ENCODE measurements around the gene GOLGA1.
"Not testable (repeated sequence)": the region's sequence is repeated elsewhere in the genome, so short reads cannot be mapped to it uniquely, and the experiment has no call there.

Gene GOLGA1

DNA sequence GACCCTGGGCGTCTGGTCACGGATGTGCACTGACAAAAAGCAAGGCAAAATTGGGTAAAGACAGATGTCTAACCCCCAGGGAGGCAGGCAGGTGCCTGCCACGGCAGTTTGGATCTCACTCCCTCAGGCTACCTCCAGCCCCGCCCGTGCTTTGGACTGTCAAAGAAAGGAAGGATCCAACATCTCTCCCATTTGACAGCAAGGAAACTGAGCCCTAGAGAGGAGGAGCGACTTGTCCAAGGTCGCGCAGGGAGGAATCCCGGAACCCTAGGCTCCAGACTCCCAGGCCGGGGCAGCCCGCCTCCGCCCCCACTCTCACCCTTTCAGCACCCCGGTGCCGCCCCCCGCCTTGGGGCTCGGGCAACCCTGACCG, 376 bp downstream of the GOLGA1 start:
- DNase-seq (ENCODE audit: low read depth): no peak

DNA sequence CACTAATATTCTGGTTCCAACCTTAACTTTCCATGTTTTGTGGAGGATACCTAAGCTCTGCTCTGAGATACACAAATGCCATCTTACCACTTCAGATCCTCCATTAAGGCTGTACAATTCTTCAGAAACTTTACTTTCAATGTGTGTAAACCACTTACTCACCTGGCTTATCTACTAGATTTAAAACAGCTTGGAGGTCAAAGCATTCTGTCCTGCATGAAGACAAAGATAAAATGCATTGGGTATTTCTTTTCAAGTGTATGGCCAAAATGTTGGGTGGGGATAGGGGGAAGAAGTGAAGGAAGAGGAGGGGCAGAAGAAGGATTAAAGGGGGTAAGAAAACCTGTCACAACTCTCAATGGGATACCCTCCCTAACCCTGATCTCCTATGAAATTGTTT, 939 bp downstream of the GOLGA1 start:
- no peak for DNase-seq (ENCODE audit: low read depth)

DNA sequence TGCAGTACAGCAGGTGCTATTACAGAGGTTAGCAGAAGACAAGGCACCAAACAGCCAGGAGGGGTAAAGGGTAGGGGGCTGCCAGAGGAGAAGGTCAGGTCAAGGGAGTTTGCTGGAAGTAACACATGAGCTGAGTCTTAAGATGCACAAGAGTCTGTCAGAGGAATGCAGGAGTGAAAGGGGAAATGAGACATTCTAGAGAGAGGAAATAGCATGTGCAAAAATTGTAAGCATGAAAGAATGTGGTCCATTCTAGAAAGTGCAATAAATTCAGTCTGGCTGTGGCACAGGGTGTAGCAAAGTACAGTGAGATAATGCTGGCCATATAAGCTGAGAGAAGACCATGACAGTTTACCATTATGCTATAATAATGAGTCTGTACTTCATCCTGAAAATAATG, 6.6 kb downstream of the GOLGA1 start:
- peak; percentile 58 for DNase-seq (ENCODE audit: low read depth)

DNA sequence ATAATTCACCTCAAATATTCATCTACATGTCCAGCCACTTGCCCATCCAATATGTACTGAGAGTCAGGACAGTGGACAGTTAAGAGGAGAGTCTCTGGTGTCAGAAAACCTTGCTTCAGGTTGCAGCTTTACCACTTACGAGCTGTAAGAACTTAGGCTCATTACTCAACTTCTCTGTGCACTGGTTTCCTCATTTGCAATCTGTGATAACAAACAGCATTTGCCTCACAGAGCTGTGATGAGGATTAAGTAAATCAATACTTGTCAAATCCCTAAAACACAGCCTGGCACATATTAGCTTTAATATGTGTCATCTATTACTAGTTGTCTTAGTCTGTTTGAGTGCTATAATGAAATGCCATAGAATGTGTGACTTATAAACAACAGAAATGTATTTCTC, 8.6 kb downstream of the GOLGA1 start:
- DNase-seq (ENCODE audit: low read depth): no peak

DNA sequence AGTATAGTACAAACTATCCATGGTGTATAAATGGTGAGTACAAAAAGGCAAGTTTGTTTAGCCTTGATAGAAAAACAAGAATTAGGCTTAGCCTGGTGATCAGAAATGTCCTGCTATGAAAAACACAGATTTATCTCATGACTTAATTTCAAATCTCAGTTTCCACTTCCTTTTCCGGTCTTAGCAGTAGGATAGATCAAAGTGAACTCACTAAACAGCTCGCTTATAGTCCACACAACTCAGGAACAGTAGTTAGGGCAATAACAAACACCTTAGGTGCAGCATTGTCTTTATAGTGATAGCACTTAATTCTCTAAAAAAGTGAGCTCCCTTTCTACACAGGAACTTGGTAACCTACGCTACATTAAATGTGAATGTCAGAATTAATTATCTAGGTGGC, 11.4 kb downstream of the GOLGA1 start:
- DNase-seq (ENCODE audit: low read depth): no peak

DNA sequence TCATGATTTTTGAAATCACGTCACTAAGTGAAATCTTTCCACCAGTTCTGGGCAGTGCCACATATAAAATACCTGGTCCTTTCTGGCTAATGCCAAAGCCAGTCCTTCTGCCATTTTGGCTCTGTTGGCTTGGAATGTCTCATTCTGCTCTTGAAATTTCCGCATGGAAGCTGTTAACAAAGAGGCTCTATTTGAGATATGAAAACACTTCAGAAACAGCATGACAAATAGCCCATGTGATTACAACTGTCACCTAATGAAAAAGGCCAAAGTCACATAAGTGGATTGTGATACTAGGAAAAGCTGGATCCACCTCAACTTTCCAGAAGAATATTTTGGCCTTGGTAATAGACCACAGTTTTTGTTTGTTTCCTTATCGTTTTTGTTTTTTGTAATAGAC, 12.8 kb downstream of the GOLGA1 start:
- no peak for DNase-seq (ENCODE audit: low read depth)

GRCh38 chr9:124920394-124920793, 20.5 kb downstream of the GOLGA1 start:
- not testable (repeated sequence) for DNase-seq (ENCODE audit: low read depth)

DNA sequence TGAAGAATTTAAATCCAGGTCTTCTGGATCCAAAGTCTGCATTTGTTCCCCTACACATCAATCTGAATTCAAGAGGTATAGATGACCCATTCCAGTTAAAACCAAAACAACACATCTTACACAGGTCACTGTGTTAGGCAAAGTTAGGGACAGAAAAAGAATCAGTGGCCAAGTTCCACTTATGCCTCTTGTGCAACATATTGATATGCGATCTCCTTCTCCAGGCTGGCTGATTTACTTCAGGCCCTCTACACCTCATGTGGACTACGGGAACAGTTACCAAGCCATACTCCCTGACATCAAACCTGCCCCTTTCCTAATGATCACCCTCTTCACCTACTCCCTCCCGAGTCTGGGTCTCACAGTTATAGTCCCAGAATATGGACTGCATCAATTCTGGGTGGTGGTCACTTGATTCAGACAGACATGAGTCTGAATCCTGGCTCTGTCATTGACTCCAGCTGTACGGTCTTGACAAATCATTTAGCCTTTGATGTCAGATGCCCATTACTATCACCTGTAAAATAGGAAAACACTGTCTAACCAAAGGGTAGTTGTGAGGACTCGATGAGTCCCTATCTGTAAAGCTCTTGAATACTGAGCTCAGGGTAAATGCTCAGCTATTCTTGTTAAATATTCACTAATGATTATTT, 26.0 kb downstream of the GOLGA1 start:
- DNase-seq (ENCODE audit: low read depth): no peak

- no peak for DNase-seq (ENCODE audit: low read depth)
Measured at GRCh38 chr9:124913378-124913777, 27.5 kb downstream of the GOLGA1 start.

- DNase-seq (ENCODE audit: low read depth): no peak
Measured at GRCh38 chr9:124911766-124912165, 29.1 kb downstream of the GOLGA1 start.

DNA sequence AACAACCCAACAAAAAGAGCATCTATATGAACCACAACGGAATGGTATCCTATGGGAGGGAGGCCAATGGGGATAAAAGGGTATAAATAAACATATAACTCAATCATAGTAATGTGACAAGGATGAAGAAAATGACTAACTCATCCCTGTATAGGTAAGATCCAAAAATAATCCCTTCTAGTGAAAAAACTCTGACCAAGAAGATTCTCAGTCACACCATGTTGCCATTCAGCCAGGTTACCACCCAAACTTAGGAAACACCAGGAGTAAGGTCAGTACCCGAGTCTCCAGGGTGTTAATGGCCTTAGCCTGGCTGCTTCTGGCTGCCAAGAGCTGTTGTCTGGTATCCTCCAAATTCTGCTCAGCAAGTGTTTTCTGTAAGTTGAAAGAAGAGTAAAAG, 32.8 kb downstream of the GOLGA1 start:
- no peak for DNase-seq (ENCODE audit: low read depth)

GRCh38 chr9:124906966-124907365, 33.9 kb downstream of the GOLGA1 start:
- no peak for DNase-seq (ENCODE audit: low read depth)

- no peak for DNase-seq (ENCODE audit: low read depth)
Measured at GRCh38 chr9:124899845-124900244, 41.0 kb downstream of the GOLGA1 start.

GRCh38 chr9:124897570-124898460, 43.1 kb downstream of the GOLGA1 start:
- no peak for DNase-seq (ENCODE audit: low read depth)

- no peak for DNase-seq (ENCODE audit: low read depth)
Measured at GRCh38 chr9:124894741-124895170, 46.1 kb downstream of the GOLGA1 start.

DNA sequence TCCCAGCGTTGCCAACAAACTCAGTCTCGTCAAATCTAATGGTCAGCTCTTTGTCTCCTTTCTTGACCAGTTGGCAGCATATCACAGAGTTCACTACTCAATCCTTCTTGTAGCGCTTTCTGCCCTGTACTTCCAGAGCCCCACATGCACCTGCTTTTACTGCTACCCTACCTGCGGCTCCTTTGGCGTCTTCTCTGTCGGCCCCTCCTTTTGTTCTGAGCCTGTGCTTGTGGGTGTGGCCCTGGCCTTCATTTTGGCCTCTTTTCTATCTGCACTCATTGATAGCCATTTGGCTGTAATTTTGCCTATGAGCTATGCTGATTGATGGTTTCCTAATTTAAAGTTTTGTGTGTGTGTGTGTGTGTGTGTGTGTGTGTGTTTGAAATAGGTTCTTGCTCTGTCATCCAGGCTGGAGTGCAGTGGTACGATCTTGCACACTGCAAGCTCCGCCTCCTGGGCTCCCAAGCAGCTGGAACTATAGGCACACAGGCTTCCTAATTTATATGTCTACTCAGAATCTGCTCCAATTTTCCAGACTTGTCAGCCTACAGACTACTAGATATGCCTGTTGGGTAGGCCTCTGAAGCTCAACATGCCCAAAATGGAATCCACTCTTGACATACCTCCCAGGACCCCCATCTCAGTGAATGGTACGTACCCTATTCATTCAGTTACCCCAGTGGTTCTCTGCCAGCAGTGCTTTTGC, 46.7 kb downstream of the GOLGA1 start:
- DNase-seq (ENCODE audit: low read depth): no peak

DNA sequence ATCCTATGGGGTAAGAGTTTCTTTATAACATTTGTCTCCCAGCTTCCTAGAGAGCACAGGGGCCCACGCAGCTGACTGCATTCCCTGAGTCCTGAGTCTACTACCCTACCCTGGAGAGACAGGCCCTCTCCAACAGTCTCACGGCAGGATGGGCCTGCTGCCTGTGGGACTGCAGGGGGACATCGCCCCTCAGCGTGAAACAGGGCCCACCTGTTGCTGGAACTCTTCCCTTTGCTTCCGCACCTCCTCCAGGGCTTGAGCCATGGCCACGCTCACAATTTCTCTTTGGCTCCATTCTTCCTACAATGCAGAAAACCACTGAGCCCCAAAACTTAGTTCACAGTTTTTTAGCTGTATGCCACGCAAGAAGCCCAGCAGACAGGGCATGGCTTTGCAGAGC, 50.7 kb downstream of the GOLGA1 start:
- DNase-seq (ENCODE audit: low read depth): no peak

- no peak for DNase-seq (ENCODE audit: low read depth)
Measured at GRCh38 chr9:124889006-124889405, 51.9 kb downstream of the GOLGA1 start.

- no peak for DNase-seq (ENCODE audit: low read depth)
Measured at GRCh38 chr9:124887832-124888231, 53.1 kb downstream of the GOLGA1 start.

GRCh38 chr9:124886866-124887492, 53.9 kb downstream of the GOLGA1 start:
- no peak for DNase-seq (ENCODE audit: low read depth)

DNA sequence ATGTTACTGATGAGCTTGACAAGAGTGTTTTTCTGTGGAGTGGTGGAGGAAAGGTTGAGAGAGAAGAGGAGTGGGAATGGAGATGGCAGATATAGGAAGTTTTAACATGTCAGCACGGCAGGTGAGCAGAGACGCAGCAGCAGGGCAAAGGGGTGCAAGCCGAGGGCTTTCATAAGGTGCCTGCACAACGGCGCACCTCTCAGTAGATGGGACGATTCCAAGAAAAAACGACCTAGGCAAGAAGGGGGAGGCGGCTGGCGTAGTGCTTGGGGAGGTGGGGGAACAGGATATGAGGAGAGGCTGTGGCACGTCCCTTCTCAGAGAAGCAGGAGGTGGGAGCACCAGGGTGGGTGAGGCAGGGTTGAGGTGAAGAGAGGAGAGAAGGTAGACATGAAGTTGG, 54.4 kb downstream of the GOLGA1 start:
- no peak for DNase-seq (ENCODE audit: low read depth)

GRCh38 chr9:124885551-124885950, 55.3 kb downstream of the GOLGA1 start:
- DNase-seq (ENCODE audit: low read depth): no peak

- no peak for DNase-seq (ENCODE audit: low read depth)
Measured at GRCh38 chr9:124884376-124884775, 56.5 kb downstream of the GOLGA1 start.

All from GM04503 (cell line).